A549 (cell line): Measurements from ENCODE around the gene LCP1. TPM values are rescaled to one million over a fixed set of nuclear protein-coding genes. Genes with fewer than 3 reads are reported as not detected.

Experiments
- ATAC-seq, 2 experiments: fragments of 200-7000 bp in 1 of 2; fragments of >200 bp in 1 of 2; cut with Nextera tagmentation in 1 of 2; cut with Tn5 transposase in 1 of 2; 3 replicates each; pipeline versions ENCODE4 v1.8.0 to v1.9.1; 2018 to 2020; ENCODE audit warnings: mild to moderate bottlenecking in 1 of 2, moderate library complexity in 1 of 2
- CTCF ChIA-PET: fragments of 300-600 bp; sonication (Branson Sonifier 250); formaldehyde crosslinking; extraction: SDS; loops from one replicate; lab custom pipeline; 2021; ENCODE audit warnings: antibody characterized with exemption, inconsistent platforms; lab: Yijun Ruan, JAX
- POLR2A ChIA-PET: fragments of 350-600 bp; formaldehyde crosslinking; extraction: SDS; loops from one replicate; lab custom pipeline; 2021; ENCODE audit warnings: antibody characterized with exemption, inconsistent platforms; lab: Yijun Ruan, JAX
- DNase-seq, 2 experiments: peaks; one replicate each; pipeline versions ENCODE4 v3.0.0 to v3.0.0-alpha.2; 2011 to 2016; ENCODE audit warnings: low read depth in 1 of 2, low spot score in 1 of 2
- FAIRE-seq: peaks from 2 replicates; lab custom pipeline; 2011; peaks lifted over from hg19 to GRCh38; lab: Jason Lieb, UNC
- H3K27ac ChIP-seq, 2 experiments: fragments of >200 bp; sonication (Bioruptor Twin); formaldehyde crosslinking; 3 replicates each; pipeline ENCODE4 v1.5.1; 2016 to 2017
- H3K4me1 ChIP-seq: fragments of >200 bp; sonication (Bioruptor Twin); formaldehyde crosslinking; 3 replicates; pipeline ENCODE4 v1.6.1; 2016
- H3K4me2 ChIP-seq: fragments of >200 bp; sonication (Bioruptor Twin); formaldehyde crosslinking; 3 replicates; pipeline ENCODE4 v1.6.1; 2016
- H3K4me3 ChIP-seq: fragments of >200 bp; sonication (Bioruptor Twin); formaldehyde crosslinking; 3 replicates; pipeline ENCODE4 v1.5.1; 2016
- H3K9me3 ChIP-seq: fragments of >200 bp; sonication (Bioruptor Twin); formaldehyde crosslinking; 3 replicates; pipeline ENCODE4 v1.6.1; 2016
- BCL3 ChIP-seq: fragments of >200 bp; sonication (Bioruptor Twin); formaldehyde crosslinking; IDR thresholded peaks from 3 replicates; pipeline ENCODE4 v1.6.1; 2016
- BHLHE40 ChIP-seq: IDR thresholded peaks from 2 replicates; pipeline ENCODE4 v1.6.1; 2012; ENCODE audit warnings: low read depth, low read length, inconsistent platforms
- CBX2 ChIP-seq: fragments of 200-600 bp; sonication (generic); IDR thresholded peaks from 2 replicates; pipeline ENCODE4 v1.6.1; 2016; ENCODE audit warnings: low read depth, mild to moderate bottlenecking, borderline replicate concordance
- CBX8 ChIP-seq: fragments of 200-600 bp; sonication (generic); IDR thresholded peaks from 2 replicates; pipeline ENCODE4 v1.6.1; 2016
- CEBPB ChIP-seq, 2 experiments: fragments of >200 bp in 1 of 2; sonication (Bioruptor Twin) in 1 of 2; formaldehyde crosslinking in 1 of 2; IDR thresholded peaks; 2 replicates each; pipeline ENCODE4 v1.6.1; 2012 to 2016
- ESRRA ChIP-seq: fragments of 150-350 bp; IDR thresholded peaks from 2 replicates; pipeline ENCODE4 v1.6.1; 2014; ENCODE audit warnings: mild to moderate bottlenecking, low read length, borderline replicate concordance
- FOXS1 ChIP-seq: fragments of 250-450 bp; sonication (Bioruptor Pico); IDR thresholded peaks from 2 replicates; pipeline ENCODE4 v1.5.0; 2020; ENCODE audit warnings: mild to moderate bottlenecking, moderate library complexity
- GATA3 ChIP-seq: IDR thresholded peaks from 2 replicates; pipeline ENCODE4 v1.6.1; 2012; ENCODE audit warnings: borderline replicate concordance
- HMGXB4 ChIP-seq: fragments of 250-450 bp; sonication (Bioruptor Pico); IDR thresholded peaks from 2 replicates; pipeline ENCODE4 v1.5.0; 2021; ENCODE audit warnings: mild to moderate bottlenecking, moderate library complexity, borderline replicate concordance
- HOXB5 ChIP-seq: fragments of 250-450 bp; sonication (Bioruptor Pico); IDR thresholded peaks from 2 replicates; pipeline ENCODE4 v1.5.0; 2020; ENCODE audit warnings: mild to moderate bottlenecking, moderate library complexity
- MAFK ChIP-seq: fragments of 450-650 bp; IDR thresholded peaks from 2 replicates; pipeline ENCODE4 v1.6.1; 2014; ENCODE audit not compliant: partially characterized antibody
- NFE2L2 ChIP-seq: fragments of 150-350 bp; conservative IDR thresholded peaks from 2 replicates; pipeline ENCODE4 v1.6.1; 2014; ENCODE audit warnings: low read length
- NPAS2 ChIP-seq: fragments of 250-450 bp; sonication (Bioruptor Pico); IDR thresholded peaks from 2 replicates; pipeline ENCODE4 v1.8.0; 2022; ENCODE audit warnings: mild to moderate bottlenecking, moderate library complexity, borderline replicate concordance
- RCOR1 ChIP-seq: fragments of 150-350 bp; IDR thresholded peaks from 2 replicates; pipeline ENCODE4 v1.6.1; 2014; ENCODE audit warnings: antibody characterized with exemption, low read length, low read depth
- REST ChIP-seq: fragments of 200-600 bp; sonication (generic); IDR thresholded peaks from 2 replicates; pipeline ENCODE4 v1.6.1; 2016; ENCODE audit warnings: antibody characterized with exemption, mild to moderate bottlenecking, moderate library complexity
- RNF2 ChIP-seq: fragments of 200-600 bp; sonication (generic); IDR thresholded peaks from 2 replicates; pipeline ENCODE4 v1.6.1; 2016; ENCODE audit warnings: low read depth, mild to moderate bottlenecking, antibody characterized with exemption, moderate library complexity, borderline replicate concordance
- TFCP2L1 ChIP-seq: fragments of 250-450 bp; sonication (Bioruptor Pico); IDR thresholded peaks from 2 replicates; pipeline ENCODE4 v1.5.0; 2021; ENCODE audit warnings: mild to moderate bottlenecking
- ZC3H11A ChIP-seq: fragments of 450-650 bp; IDR thresholded peaks from 2 replicates; pipeline ENCODE4 v1.6.1; 2014; ENCODE audit warnings: antibody characterized with exemption, mild to moderate bottlenecking
- ZFP36 ChIP-seq: fragments of 450-650 bp; IDR thresholded peaks from 2 replicates; pipeline ENCODE4 v1.6.1; 2014; ENCODE audit warnings: borderline replicate concordance; ENCODE audit not compliant: partially characterized antibody
- ZNF302 ChIP-seq: fragments of 250-450 bp; sonication (Bioruptor Pico); IDR thresholded peaks from 2 replicates; pipeline ENCODE4 v1.9.0; 2021; ENCODE audit warnings: inconsistent platforms, mild to moderate bottlenecking, moderate library complexity
- WGBS: methylation state at CpG from one replicate; pipeline ENCODE4 v1.1.6; 2017; ENCODE audit errors: missing lambda C conversion rate; 5-methylcytosine and 5-hydroxymethylcytosine counted together
- polyA plus RNA-seq, 4 experiments: library from polyadenylated mRNA; depleted of rRNA in 3 of 4; stranded (reverse); fragments of >200 nt; fragmentation: RNase III in 1 of 4; extraction: RNeasy Plus Mini Kit Qiagen cat#74134 plus additional on column Dnase treatment in 1 of 4; gene quantifications; 2 replicates in 3 of 4; 3 replicates in 1 of 4; pipeline ENCODE4 v1.2.3, GENCODE V29; 2011 to 2017
- TF ChIP-seq, protein P1 (sequence below): fragments of 250-450 bp; sonication (Bioruptor Pico); IDR thresholded peaks from 2 replicates; pipeline ENCODE4 v1.5.0; 2020; ENCODE audit warnings: low read depth, mild to moderate bottlenecking, moderate library complexity
- TF ChIP-seq, protein P2 (sequence below): fragments of >200 bp; sonication (Bioruptor Twin); formaldehyde crosslinking; IDR thresholded peaks from 3 replicates; pipeline ENCODE4 v1.5.1; 2016

Gene LCP1
- polyA plus RNA-seq, 2 of the 4 experiments (the other 2 are of a cell fraction): 0.09 to 0.19 TPM

DNA sequence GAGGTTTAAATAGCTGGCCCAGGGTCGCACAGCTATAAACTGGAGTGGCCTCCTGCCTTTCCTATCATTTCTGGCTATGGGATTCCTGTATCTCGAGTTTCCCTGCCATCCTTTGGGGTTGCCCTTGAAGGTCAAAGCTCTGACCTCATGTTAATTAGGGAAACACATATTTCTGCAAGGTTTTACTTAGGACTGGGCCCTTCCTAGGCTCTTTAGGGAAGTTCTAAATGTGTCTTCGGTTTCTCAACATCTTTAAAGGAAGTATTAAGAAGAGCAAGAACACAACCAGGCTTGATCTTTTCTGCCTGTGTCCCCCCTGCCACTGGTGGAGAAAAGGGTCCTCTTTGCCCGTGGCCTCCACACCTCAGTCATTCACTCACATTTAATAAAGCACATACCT lies 10.8 kb downstream of the LCP1 start:
- H3K4me2 ChIP-seq: no peak overlapping the region
- 28% methylated on average over 4 of the region's 4 CpGs for WGBS
- no peaks in the 10 kb centered on the region for H3K9me3 ChIP-seq
- H3K27ac ChIP-seq: no peak overlapping the region
- ATAC-seq: no peak
- ChIA-PET POLR2A (no interaction called here), CTCF (interaction anchor here (1.5 to 2.6 kb wide), 2 partner anchors 11 to 364 kb away, joined by 4 to 10 read pairs; no protein-coding TSS in a partner anchor)
- no peak for TF ChIP-seq ZNF302 (CRISPR knock-in tag)
- no peak for TF ChIP-seq RCOR1
- TF ChIP-seq CBX8: no peak
- TF ChIP-seq, protein P1, sequence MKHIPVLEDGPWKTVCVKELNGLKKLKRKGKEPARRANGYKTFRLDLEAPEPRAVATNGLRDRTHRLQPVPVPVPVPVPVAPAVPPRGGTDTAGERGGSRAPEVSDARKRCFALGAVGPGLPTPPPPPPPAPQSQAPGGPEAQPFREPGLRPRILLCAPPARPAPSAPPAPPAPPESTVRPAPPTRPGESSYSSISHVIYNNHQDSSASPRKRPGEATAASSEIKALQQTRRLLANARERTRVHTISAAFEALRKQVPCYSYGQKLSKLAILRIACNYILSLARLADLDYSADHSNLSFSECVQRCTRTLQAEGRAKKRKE (CRISPR knock-in tag): no peak
- TF ChIP-seq NFE2L2: no peak
- no peak for TF ChIP-seq REST
- TF ChIP-seq ZFP36: no peak
- no peak for TF ChIP-seq NPAS2 (CRISPR knock-in tag)
- TF ChIP-seq HMGXB4 (CRISPR knock-in tag): no peak
- TF ChIP-seq TFCP2L1 (CRISPR knock-in tag): no peak
- no peak for TF ChIP-seq FOXS1 (CRISPR knock-in tag)
- TF ChIP-seq RNF2: no peak
- TF ChIP-seq ESRRA: no peak
- TF ChIP-seq ZC3H11A: no peak
- no peak for TF ChIP-seq CEBPB (IDR thresholded peaks at IDR 0.05)
- TF ChIP-seq BHLHE40: no peak
- no peak for TF ChIP-seq MAFK
- no peak for TF ChIP-seq GATA3
- TF ChIP-seq CBX2: no peak
- TF ChIP-seq, protein P2, sequence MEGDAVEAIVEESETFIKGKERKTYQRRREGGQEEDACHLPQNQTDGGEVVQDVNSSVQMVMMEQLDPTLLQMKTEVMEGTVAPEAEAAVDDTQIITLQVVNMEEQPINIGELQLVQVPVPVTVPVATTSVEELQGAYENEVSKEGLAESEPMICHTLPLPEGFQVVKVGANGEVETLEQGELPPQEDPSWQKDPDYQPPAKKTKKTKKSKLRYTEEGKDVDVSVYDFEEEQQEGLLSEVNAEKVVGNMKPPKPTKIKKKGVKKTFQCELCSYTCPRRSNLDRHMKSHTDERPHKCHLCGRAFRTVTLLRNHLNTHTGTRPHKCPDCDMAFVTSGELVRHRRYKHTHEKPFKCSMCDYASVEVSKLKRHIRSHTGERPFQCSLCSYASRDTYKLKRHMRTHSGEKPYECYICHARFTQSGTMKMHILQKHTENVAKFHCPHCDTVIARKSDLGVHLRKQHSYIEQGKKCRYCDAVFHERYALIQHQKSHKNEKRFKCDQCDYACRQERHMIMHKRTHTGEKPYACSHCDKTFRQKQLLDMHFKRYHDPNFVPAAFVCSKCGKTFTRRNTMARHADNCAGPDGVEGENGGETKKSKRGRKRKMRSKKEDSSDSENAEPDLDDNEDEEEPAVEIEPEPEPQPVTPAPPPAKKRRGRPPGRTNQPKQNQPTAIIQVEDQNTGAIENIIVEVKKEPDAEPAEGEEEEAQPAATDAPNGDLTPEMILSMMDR: no peak
- no peak for FAIRE-seq
- no peak overlapping the region for H3K4me3 ChIP-seq
- no peak for DNase-seq
- no peaks in the 10 kb centered on the region for H3K4me1 ChIP-seq

DNA sequence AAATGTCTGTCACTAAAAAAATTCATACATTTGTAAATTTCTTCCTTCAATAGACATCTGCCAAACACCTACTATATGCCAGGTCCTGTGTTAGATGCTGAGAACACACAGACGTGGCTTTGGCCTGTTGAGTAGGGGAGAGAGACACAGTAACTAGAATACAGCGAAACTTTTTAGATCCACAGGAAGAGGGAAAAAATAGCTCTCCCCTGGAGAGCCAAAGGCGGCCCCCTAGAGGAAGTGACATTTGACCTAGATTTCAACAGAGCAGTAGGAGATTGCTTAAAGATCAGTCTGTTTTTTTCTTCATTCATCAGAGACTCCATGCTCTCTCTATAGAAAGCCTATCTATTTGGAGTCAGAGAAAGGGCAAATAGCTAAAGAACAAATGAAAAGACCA lies 11.3 kb downstream of the LCP1 start:
- WGBS: 57% methylated on average over 3 of the region's 3 CpGs
- CTCF ChIA-PET: interaction anchor here (1.1 kb wide), 1 partner anchor 10 kb away, joined by 4 read pairs; no protein-coding TSS in a partner anchor
- ATAC-seq (no peak), FAIRE-seq (no peak), DNase-seq (no peak)
- no peak overlapping the region for H3K27ac ChIP-seq
- no peaks in the 10 kb centered on the region for H3K9me3 ChIP-seq
- no peak overlapping the region for H3K4me3 ChIP-seq
- H3K4me2 ChIP-seq: no peak overlapping the region
- POLR2A ChIA-PET: no interaction called here
- TF ChIP-seq NPAS2 (CRISPR knock-in tag): no peak
- TF ChIP-seq BCL3: no peak
- no peak for TF ChIP-seq HOXB5 (CRISPR knock-in tag)
- no peak for TF ChIP-seq FOXS1 (CRISPR knock-in tag)
- no peaks in the 10 kb centered on the region for H3K4me1 ChIP-seq
